Adrenal gland (tissue), 12 donors: ENCODE measurements around the gene KCNJ4. TPM values are rescaled to one million over a fixed set of nuclear protein-coding genes. Genes with fewer than 3 reads are reported as not detected.

Experiments
- DNase-seq, 7 donors: peaks; one replicate each; pipeline ENCODE4 v3.0.0-alpha.2; 2019 to 2020
- H3K27ac ChIP-seq, 5 donors: fragments of 200-600 bp; sonication (generic) in 4 of 5; 1 replicate in 3 of 5; 2 replicates in 2 of 5; pipeline versions ENCODE4 v1.5.1 to v1.8.0; 2016 to 2020; ENCODE audit warnings: mild to moderate bottlenecking in 1 of 5
- H3K27me3 ChIP-seq: fragments of 200-600 bp; 2 replicates; pipeline ENCODE4 v1.8.0; 2021
- H3K36me3 ChIP-seq, 2 donors: fragments of 200-600 bp; replicated peaks in 1 of 2; 1 replicate in 1 of 2; 2 replicates in 1 of 2; pipeline versions ENCODE4 v1.5.1 to v1.8.0; 2018 to 2022
- H3K4me1 ChIP-seq, 2 donors: fragments of 200-600 bp; replicated peaks in 1 of 2; 1 replicate in 1 of 2; 2 replicates in 1 of 2; pipeline versions ENCODE4 v1.5.1 to v1.8.0; 2018 to 2021
- H3K4me3 ChIP-seq, 4 donors: fragments of 200-600 bp; sonication (generic) in 3 of 4; one replicate each; pipeline ENCODE4 v1.5.1; 2016 to 2018
- H3K9me3 ChIP-seq, 3 donors: fragments of 200-600 bp; sonication (generic) in 1 of 3; replicated peaks in 1 of 3; 1 replicate in 2 of 3; 2 replicates in 1 of 3; pipeline versions ENCODE4 v1.5.1 to v1.8.0; 2016 to 2021
- CTCF ChIP-seq, 6 experiments: fragments of 450-650 bp in 4 of 6; fragments of 200-600 bp in 2 of 6; sonication (generic) in 1 of 6; IDR thresholded peaks; 1 replicate in 5 of 6; 2 replicates in 1 of 6; pipeline versions ENCODE4 v1.5.1 to v1.8.0; 2016 to 2021; ENCODE audit warnings: antibody characterized with exemption in 6 of 6, mild to moderate bottlenecking in 2 of 6, moderate library complexity in 1 of 6
- POLR2A ChIP-seq, 2 donors: fragments of 450-650 bp; IDR thresholded peaks; one replicate each; pipeline ENCODE4 v1.6.1; 2017; ENCODE audit warnings: antibody characterized with exemption in 2 of 2, mild to moderate bottlenecking in 2 of 2, moderate library complexity in 1 of 2
- WGBS, 4 donors: extraction: QIAGEN DNeasy Blood & Tissue Kit in 2 of 4; methylation state at CpG; one replicate each; pipeline versions ENCODE4 v1.1.5 to v1.1.7; 2013 to 2017; 5-methylcytosine and 5-hydroxymethylcytosine counted together
- intact Hi-C, 2 donors: fragments of 100-400 bp; cut with DNase I; formaldehyde crosslinking; loops; one replicate each; pipeline versions ENCODE4 v1.14.1 to v1.15.0; 2022 to 2023
- polyA plus RNA-seq, 3 donors: library from polyadenylated mRNA; stranded (reverse); fragments of 200-250 nt in 2 of 3; fragments of 350-450 nt in 1 of 3; fragmentation: Illumina TruSeq in 1 of 3; extraction: RNeasy Lipid Tissue Mini Kit (QIAGEN cat#74804) in 1 of 3; gene quantifications; one replicate each; pipeline ENCODE4 v1.2.3, GENCODE V29; 2013 to 2014
- total RNA-seq, 9 donors: library from RNA; depleted of rRNA in 4 of 9; stranded (reverse); fragments of >200 nt in 4 of 9; fragments of 120-200 nt in 1 of 9; fragmentation: NEBNext Ultra II Directional in 1 of 9; extraction: Animal tissue kit (Norgen Biotek cat#: 25700) in 1 of 9; gene quantifications; one replicate each; pipeline versions ENCODE4 v1.1.0 to v1.2.4, GENCODE V29; 2013 to 2023
- donor health status: healthy with polysubstance abuse.
- donor health status: Bipolar disorder and iron deficiency.
- donor health status: DM: yes; HTN: yes; CAD: no.
- donor health status: DM: no; HTN: no; CAD: no.
- donor health status: DM: no; HTN: no; CAD: no.
- donor health status: DM: yes; HTN: yes; CAD: no.

Gene KCNJ4
- total and polyA plus RNA-seq, 12 donors, result 0.07 to 0.56 (median 0.28) TPM; not detected in 5

GRCh38 chr22:38462960-38463784, 8.2 kb upstream of the KCNJ4 start:
- no peak overlapping the region for H3K27ac ChIP-seq
- H3K4me1 ChIP-seq, result peaks cover 3 to 16% of the 10 kb centered on the region in 2 donors
- DNase-seq, result peak in 1 of 7 donors; percentile 28
- H3K9me3 ChIP-seq, result no peaks in the 10 kb centered on the region
- no peak overlapping the region for H3K4me3 ChIP-seq
- TF ChIP-seq CTCF (IDR thresholded peaks at IDR 0.05), result no peak
- TF ChIP-seq POLR2A (IDR thresholded peaks at IDR 0.05), result no peak
- H3K36me3 ChIP-seq, result no peaks in the 10 kb centered on the region
- 49 to 64% (median 54%) methylated on average over 24 to 28 of the region's 28 CpGs for WGBS, 4 donors
- intact Hi-C loops, result no loop called here
- H3K27me3 ChIP-seq, result peaks cover 9% of the 10 kb centered on the region

DNA sequence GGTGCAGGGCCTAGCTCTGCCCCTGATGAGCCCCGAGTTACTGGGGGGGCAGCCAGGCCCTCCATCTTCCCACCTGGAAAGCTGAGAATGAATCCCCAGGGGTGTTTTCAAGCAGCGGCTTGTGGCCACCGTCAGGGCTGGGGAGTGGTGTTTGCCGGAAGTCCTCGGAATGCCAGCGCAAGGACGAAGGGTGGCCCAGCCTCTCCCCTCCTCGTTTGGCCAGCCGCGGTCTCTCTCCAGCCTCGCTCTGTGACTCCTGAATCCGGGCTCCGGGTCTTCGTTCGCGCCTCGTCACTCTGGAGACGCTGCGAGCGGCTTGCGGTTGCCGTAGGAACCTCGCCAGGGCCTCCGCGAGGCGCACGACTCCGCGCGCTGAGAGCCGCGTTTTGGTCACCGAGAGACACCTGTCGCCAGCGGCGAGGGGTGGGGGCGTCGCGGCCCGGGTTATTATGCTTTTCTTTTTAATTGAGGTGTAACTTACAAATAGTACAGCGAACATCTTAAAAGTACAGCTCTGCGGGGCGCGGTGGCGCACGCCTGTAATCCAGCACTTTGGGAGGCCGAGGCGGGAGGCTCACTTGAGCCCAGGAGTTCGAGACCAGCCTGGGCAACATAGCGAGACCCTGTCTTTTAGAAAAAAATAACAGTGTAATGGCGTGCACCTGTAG, 6.5 kb upstream of the KCNJ4 start:
- Histone ChIP-seq H3K9me3 (no peaks in the 10 kb centered on the region), H3K4me3 (peak overlapping the region in 1 of 4 donors; percentile 35), H3K36me3 (no peaks in the 10 kb centered on the region), H3K27me3 (peaks cover 7% of the 10 kb centered on the region), H3K27ac (no peak overlapping the region), H3K4me1 (peaks cover 3 to 10% of the 10 kb centered on the region in 2 donors)
- peak; percentile 81 to 92 (median 85) for DNase-seq
- 11 to 34% (median 20%) methylated on average over 19 to 51 of the region's 51 CpGs for WGBS, 4 donors
- TF ChIP-seq POLR2A (IDR thresholded peaks at IDR 0.05), result peak in 1 of 2 donors; percentile 79
- TF ChIP-seq CTCF (IDR thresholded peaks at IDR 0.05), result peak in 2 of 6 experiments; percentile 8 to 29
- intact Hi-C loops, result no loop called here

- Histone ChIP-seq H3K27me3 (peaks cover 13% of the 10 kb centered on the region), H3K9me3 (no peaks in the 10 kb centered on the region), H3K27ac (no peak overlapping the region), H3K4me1 (peaks cover 3 to 10% of the 10 kb centered on the region in 2 donors), H3K36me3 (no peaks in the 10 kb centered on the region), H3K4me3 (no peak overlapping the region)
- WGBS, 4 donors, result 44 to 62% (median 54%) methylated on average over 6 to 9 of the region's 9 CpGs
- TF ChIP-seq CTCF (IDR thresholded peaks at IDR 0.05) (no peak), POLR2A (IDR thresholded peaks at IDR 0.05) (no peak)
- DNase-seq, result no peak
- intact Hi-C loops, result no loop called here
These were observed 6.0 kb upstream of the KCNJ4 start for GRCh38 chr22:38461057-38461413.

- no peak for DNase-seq
- H3K4me3 ChIP-seq, result no peak overlapping the region
- no peak overlapping the region for H3K27ac ChIP-seq
- intact Hi-C loops, result no loop called here
- no peak for TF ChIP-seq CTCF (IDR thresholded peaks at IDR 0.05)
- no peak for TF ChIP-seq POLR2A (IDR thresholded peaks at IDR 0.05)
- H3K9me3 ChIP-seq, result no peaks in the 10 kb centered on the region
- WGBS, 4 donors, result 52 to 59% (median 55%) methylated on average over 8 of the region's 8 CpGs
- peaks cover 3 to 13% of the 10 kb centered on the region in 2 donors for H3K4me1 ChIP-seq
- no peaks in the 10 kb centered on the region for H3K36me3 ChIP-seq
- H3K27me3 ChIP-seq, result peaks cover 13% of the 10 kb centered on the region
These were observed 5.4 kb upstream of the KCNJ4 start for GRCh38 chr22:38460426-38460840.
